GM23338 (cell line): ENCODE results near the gene TPGS1. TPM values are rescaled to one million over a fixed set of nuclear protein-coding genes. Genes with fewer than 3 reads are reported as not detected.

Experiments
- ATAC-seq: fragments of 200-7000 bp; cut with Tn5 transposase; 3 replicates; pipeline ENCODE4 v1.9.1; 2020
- DNase-seq: peaks from one replicate; pipeline ENCODE4 v3.0.0-alpha.2; 2015; ENCODE audit warnings: low spot score
- H2AFZ ChIP-seq: fragments of 200-600 bp; sonication (generic); 2 replicates; pipeline ENCODE4 v1.8.0; 2016; ENCODE audit warnings: antibody characterized with exemption, mild to moderate bottlenecking, moderate library complexity
- H3F3A ChIP-seq: fragments of 200-600 bp; sonication (generic); replicated peaks from 2 replicates; pipeline ENCODE4 v1.8.0; 2017; ENCODE audit warnings: antibody characterized with exemption, mixed run types, low read depth
- H3K27ac ChIP-seq: fragments of 200-600 bp; sonication (generic); 2 replicates; pipeline ENCODE4 v1.6.1; 2016; ENCODE audit warnings: low read depth
- H3K27me3 ChIP-seq: fragments of 200-600 bp; sonication (generic); 2 replicates; pipeline ENCODE4 v1.8.0; 2016; ENCODE audit warnings: mild to moderate bottlenecking, mixed run types, moderate library complexity; ENCODE audit not compliant: insufficient read depth
- H3K36me3 ChIP-seq: fragments of 200-600 bp; sonication (generic); 2 replicates; pipeline ENCODE4 v1.8.0; 2016; ENCODE audit warnings: mild to moderate bottlenecking; ENCODE audit not compliant: insufficient read depth
- H3K4me1 ChIP-seq: fragments of 200-600 bp; sonication (generic); 2 replicates; pipeline ENCODE4 v1.8.0; 2016; ENCODE audit warnings: mild to moderate bottlenecking, moderate library complexity; ENCODE audit not compliant: insufficient read depth
- H3K4me2 ChIP-seq: fragments of 200-600 bp; sonication (generic); 2 replicates; pipeline ENCODE4 v1.7.1; 2017; ENCODE audit warnings: mixed run types
- H3K4me3 ChIP-seq: fragments of 200-600 bp; sonication (generic); 2 replicates; pipeline ENCODE4 v1.6.1; 2016; ENCODE audit warnings: mixed run types
- H3K79me2 ChIP-seq: fragments of 200-600 bp; sonication (generic); replicated peaks from 2 replicates; pipeline ENCODE4 v1.8.0; 2017; ENCODE audit warnings: mild to moderate bottlenecking; ENCODE audit not compliant: insufficient read depth
- H3K9me2 ChIP-seq: fragments of 200-600 bp; sonication (generic); 2 replicates; pipeline ENCODE4 v1.8.0; 2017; ENCODE audit not compliant: insufficient read depth
- H4K20me1 ChIP-seq: fragments of 200-600 bp; sonication (generic); replicated peaks from 2 replicates; pipeline ENCODE4 v1.8.0; 2017; ENCODE audit warnings: mild to moderate bottlenecking; ENCODE audit not compliant: insufficient read depth
- H3K27ac Mint-ChIP-seq: 2 replicates; pipeline ENCODE4 v1.8.0; 2020; ENCODE audit warnings: inconsistent platforms, mild to moderate bottlenecking, moderate library complexity, mixed read lengths
- H3K27me3 Mint-ChIP-seq: 3 replicates; pipeline ENCODE4 v1.8.0; 2022; ENCODE audit warnings: low read depth, mild to moderate bottlenecking, moderate library complexity, mixed read lengths, inconsistent platforms; ENCODE audit not compliant: insufficient read depth, poor library complexity
- H3K36me3 Mint-ChIP-seq: 3 replicates; pipeline ENCODE4 v1.8.0; 2021; ENCODE audit warnings: low read depth, mild to moderate bottlenecking, inconsistent platforms, moderate library complexity, mixed read lengths
- H3K4me1 Mint-ChIP-seq: 3 replicates; pipeline ENCODE4 v1.8.0; 2020; ENCODE audit warnings: mild to moderate bottlenecking, inconsistent platforms, mixed read lengths
- H3K4me3 Mint-ChIP-seq: 3 replicates; pipeline ENCODE4 v1.8.0; 2021; ENCODE audit warnings: moderate library complexity, mild to moderate bottlenecking, inconsistent platforms, mixed read lengths
- H3K9me3 Mint-ChIP-seq: 3 replicates; pipeline ENCODE4 v1.8.0; 2020; ENCODE audit warnings: moderate library complexity, mild to moderate bottlenecking, inconsistent platforms, mixed read lengths
- CREB1 ChIP-seq: fragments of 250-450 bp; sonication (Bioruptor Pico); IDR thresholded peaks from 2 replicates; pipeline ENCODE4 v1.5.0; 2020; ENCODE audit warnings: low read depth, mild to moderate bottlenecking, moderate library complexity
- CTCF ChIP-seq, 2 experiments: fragments of 200-600 bp in 1 of 2; sonication (generic) in 1 of 2; conservative IDR thresholded peaks; 2 replicates each; pipeline versions ENCODE4 v1.5.1 to v1.6.1; 2016 to 2017; ENCODE audit warnings: antibody characterized with exemption in 2 of 2, low read depth in 2 of 2, mild to moderate bottlenecking in 2 of 2, moderate library complexity in 1 of 2
- EZH2phosphoT487 ChIP-seq: fragments of 200-600 bp; sonication (generic); IDR thresholded peaks from one replicate; pipeline ENCODE4 v1.8.1; 2018; ENCODE audit warnings: antibody characterized with exemption; ENCODE audit not compliant: unreplicated experiment
- JUNB ChIP-seq: IDR thresholded peaks from one replicate; pipeline ENCODE4 v1.6.1; 2016; ENCODE audit warnings: antibody characterized with exemption; ENCODE audit not compliant: unreplicated experiment
- NANOG ChIP-seq: IDR thresholded peaks from 2 replicates; pipeline ENCODE4 v1.6.1; 2016; ENCODE audit warnings: antibody characterized with exemption, borderline replicate concordance
- POLR2AphosphoS5 ChIP-seq: IDR thresholded peaks from 2 replicates; pipeline ENCODE4 v1.6.1; 2016; ENCODE audit warnings: antibody characterized with exemption, low read depth
- REST ChIP-seq: IDR thresholded peaks from one replicate; pipeline ENCODE4 v1.6.1; 2018; ENCODE audit warnings: antibody characterized with exemption; ENCODE audit not compliant: unreplicated experiment
- ZNF114 ChIP-seq: fragments of 250-450 bp; sonication (Bioruptor Pico); IDR thresholded peaks from 2 replicates; pipeline ENCODE4 v1.5.0; 2020; ENCODE audit warnings: mild to moderate bottlenecking, moderate library complexity
- ZNF331 ChIP-seq: fragments of 250-450 bp; sonication (Bioruptor Pico); IDR thresholded peaks from 2 replicates; pipeline ENCODE4 v1.5.0; 2020; ENCODE audit warnings: low read depth, mild to moderate bottlenecking, moderate library complexity
- ZNF462 ChIP-seq: fragments of 250-450 bp; sonication (Bioruptor Pico); IDR thresholded peaks from 2 replicates; pipeline ENCODE4 v1.5.0; 2020; ENCODE audit warnings: mild to moderate bottlenecking, moderate library complexity
- polyA plus RNA-seq: library from polyadenylated mRNA; unstranded; fragments of >200 nt; fragmentation: Nextera tagmentation; extraction: Ambion mirVana; gene quantifications from 2 replicates; pipeline ENCODE4 v1.2.1, GENCODE V29; 2016
- total RNA-seq: library from RNA; depleted of rRNA; stranded (reverse); fragments of >200 nt; shearing (Covaris generic); gene quantifications from 2 replicates; pipeline ENCODE4 v1.2.3, GENCODE V29; 2014

The TPGS1 gene
- total and polyA plus RNA-seq, 2 experiments from 2014 or later, result 11.9 to 38.4 TPM

GRCh38 chr19:535017-535835, 27.9 kb downstream of the TPGS1 start (continued):
- 0 out of 4 replicates have a peak, but pooled peaks of 1 of the 2 experiments have one; percentile 6 for TF ChIP-seq CTCF (conservative IDR thresholded peaks at IDR 0.05; ENCODE audit: low read depth in 2 of 2)

GRCh38 chr19:536031-536880, 29.0 kb downstream of the TPGS1 start:
- H3K27me3 ChIP-seq, result no peaks in the 10 kb centered on the region
- H3K4me1 ChIP-seq, result no peaks in the 10 kb centered on the region; the same call in 1 of the 2 replicates
- H3K27ac ChIP-seq, result no peak overlapping the region
- 0 out of 2 replicates have a peak, but pooled peaks cover 8% of the 10 kb centered on the region for H3F3A ChIP-seq
- Mint-ChIP-seq H3K27ac (no peak overlapping the region), H3K4me3 (no peak overlapping the region), H3K4me1 (peaks cover 3% of the 10 kb centered on the region), H3K36me3 (peaks cover 21% of the 10 kb centered on the region), H3K9me3 (peaks cover 2% of the 10 kb centered on the region; the same call in 1 of the 3 replicates), H3K27me3 (peaks cover 8% of the 10 kb centered on the region)
- H3K79me2 ChIP-seq, result peaks cover 25% of the 10 kb centered on the region
- ATAC-seq (no peak), DNase-seq (no peak)
- H3K9me2 ChIP-seq, result no peaks in the 10 kb centered on the region
- H3K4me3 ChIP-seq, result no peak overlapping the region
- no peaks in the 10 kb centered on the region; the same call in 1 of the 2 replicates for H3K36me3 ChIP-seq
- peaks cover 17% of the 10 kb centered on the region for H4K20me1 ChIP-seq
- H3K4me2 ChIP-seq, result no peak overlapping the region
- H2AFZ ChIP-seq, result no peak overlapping the region
- no peak for TF ChIP-seq ZNF462 (CRISPR knock-in tag)
- no peak for TF ChIP-seq ZNF114 (CRISPR knock-in tag)
- no peak for TF ChIP-seq CREB1
- TF ChIP-seq ZNF331 (CRISPR knock-in tag), result no peak
- no peak for TF ChIP-seq NANOG
- TF ChIP-seq REST, result no peak
- no peak for TF ChIP-seq EZH2phosphoT487
- TF ChIP-seq POLR2AphosphoS5, result no peak
- no peak for TF ChIP-seq JUNB
